WI38 (cell line): ENCODE measurements around the gene MRC2.
A peak's percentile ranks its signal among the peaks of the same experiment; 100 is the strongest.
"Not testable (repeated sequence)": the region's sequence is repeated elsewhere in the genome, so short reads cannot be mapped to it uniquely, and the experiment has no call there.

Source experiments
- H3K4me3 ChIP-seq: 2 replicates; pipeline ENCODE4 v1.5.1; 2011; ENCODE audit warnings: low read depth, mild to moderate bottlenecking, control low read depth, low read length
- TF ChIP-seq, protein P1 (sequence below): IDR thresholded peaks from 2 replicates; pipeline ENCODE4 v1.5.1; 2012; ENCODE audit warnings: low read depth, mild to moderate bottlenecking, control low read depth, low read length

The MRC2 gene

GRCh38 chr17:62692721-62693431, 65.4 kb downstream of the MRC2 start:
- TF ChIP-seq, protein P1, sequence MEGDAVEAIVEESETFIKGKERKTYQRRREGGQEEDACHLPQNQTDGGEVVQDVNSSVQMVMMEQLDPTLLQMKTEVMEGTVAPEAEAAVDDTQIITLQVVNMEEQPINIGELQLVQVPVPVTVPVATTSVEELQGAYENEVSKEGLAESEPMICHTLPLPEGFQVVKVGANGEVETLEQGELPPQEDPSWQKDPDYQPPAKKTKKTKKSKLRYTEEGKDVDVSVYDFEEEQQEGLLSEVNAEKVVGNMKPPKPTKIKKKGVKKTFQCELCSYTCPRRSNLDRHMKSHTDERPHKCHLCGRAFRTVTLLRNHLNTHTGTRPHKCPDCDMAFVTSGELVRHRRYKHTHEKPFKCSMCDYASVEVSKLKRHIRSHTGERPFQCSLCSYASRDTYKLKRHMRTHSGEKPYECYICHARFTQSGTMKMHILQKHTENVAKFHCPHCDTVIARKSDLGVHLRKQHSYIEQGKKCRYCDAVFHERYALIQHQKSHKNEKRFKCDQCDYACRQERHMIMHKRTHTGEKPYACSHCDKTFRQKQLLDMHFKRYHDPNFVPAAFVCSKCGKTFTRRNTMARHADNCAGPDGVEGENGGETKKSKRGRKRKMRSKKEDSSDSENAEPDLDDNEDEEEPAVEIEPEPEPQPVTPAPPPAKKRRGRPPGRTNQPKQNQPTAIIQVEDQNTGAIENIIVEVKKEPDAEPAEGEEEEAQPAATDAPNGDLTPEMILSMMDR = peak; percentile 63
- H3K4me3 ChIP-seq = no peak overlapping the region

DNA sequence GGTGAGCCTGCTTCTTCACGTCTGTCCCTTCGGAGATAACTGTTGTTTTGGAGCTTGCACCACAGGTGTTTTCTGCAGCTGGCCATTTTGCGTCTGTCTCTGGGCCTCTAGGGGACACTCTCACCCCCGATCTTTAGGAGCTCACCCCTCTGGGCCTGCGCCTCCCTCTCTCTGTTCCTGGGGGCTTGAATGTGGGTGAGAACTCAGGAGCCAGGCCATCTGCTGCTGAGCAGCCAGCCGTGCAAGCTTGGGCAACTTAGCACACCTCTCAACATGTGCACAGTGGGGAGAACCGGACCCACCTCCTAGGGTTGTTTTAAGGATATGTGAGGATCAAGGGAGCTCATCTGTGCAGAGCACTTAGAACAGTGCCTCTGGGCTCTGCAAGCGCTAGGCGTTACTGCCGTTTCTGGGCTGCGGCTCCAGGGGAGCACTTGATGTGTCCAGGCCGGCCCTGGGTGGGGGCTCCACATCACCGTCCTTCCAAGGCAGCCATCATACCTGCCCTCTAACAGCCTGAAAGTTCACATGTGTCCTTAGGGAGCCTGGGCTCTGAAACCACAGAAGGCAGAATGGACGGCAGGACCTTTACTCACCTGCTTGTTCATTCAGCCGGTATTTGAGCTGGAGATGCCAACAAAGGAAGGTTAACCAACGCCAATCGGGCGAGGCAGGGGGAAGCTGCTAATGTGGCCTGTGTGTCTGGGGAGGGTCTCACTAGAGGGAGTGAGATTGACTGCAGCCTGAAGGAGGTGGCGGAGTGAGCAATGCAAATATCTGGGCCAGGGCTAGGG, 66.3 kb downstream of the MRC2 start:
- no peak overlapping the region for H3K4me3 ChIP-seq
- TF ChIP-seq, protein P1 = no peak

- H3K4me3 ChIP-seq = not testable (repeated sequence)
These were observed 67.7 kb downstream of the MRC2 start for GRCh38 chr17:62695093-62695738.

DNA sequence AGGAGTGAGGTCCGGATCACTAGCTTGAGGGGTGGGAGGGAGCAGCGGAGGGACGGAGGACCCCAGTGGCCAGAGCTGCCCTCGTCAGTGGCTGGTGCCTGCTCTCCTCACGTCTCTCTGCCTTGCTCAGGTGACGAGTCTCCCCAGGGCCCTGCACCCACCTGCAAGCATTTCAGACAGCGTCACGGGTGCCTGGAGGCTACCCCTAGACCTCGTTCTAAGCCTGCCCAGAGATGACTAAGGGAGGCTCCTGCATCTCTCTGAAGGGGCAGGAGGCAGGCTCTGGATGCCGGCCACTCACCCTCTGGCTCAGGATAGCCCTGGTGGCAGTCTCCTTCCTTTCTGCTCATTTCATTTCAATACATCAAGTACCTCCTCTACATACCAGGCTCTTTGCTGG, 68.8 kb downstream of the MRC2 start:
- H3K4me3 ChIP-seq = no peak overlapping the region
- TF ChIP-seq, protein P1 = no peak

- TF ChIP-seq, protein P1 = no peak
These were observed 69.4 kb downstream of the MRC2 start for GRCh38 chr17:62696726-62697490.

DNA sequence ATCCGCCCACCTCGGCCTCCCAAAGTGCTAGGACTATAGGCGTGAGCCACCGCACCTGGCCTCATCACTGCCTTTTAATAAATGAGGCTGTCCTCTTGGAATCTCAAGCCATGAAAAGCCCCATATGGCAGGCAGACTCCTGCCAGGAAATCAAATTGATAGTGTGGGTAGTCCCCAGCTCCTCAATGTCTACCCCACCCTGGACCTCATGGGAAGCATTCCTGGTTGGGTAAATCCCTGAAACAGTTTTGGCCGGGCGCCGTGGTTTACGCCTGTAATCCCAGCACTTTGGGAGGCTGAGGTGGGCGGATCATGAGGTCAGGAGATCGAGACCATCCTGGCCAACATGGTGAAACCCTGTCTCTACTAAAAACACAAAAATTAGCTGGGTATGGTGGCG, 71.0 kb downstream of the MRC2 start:
- H3K4me3 ChIP-seq = not testable (repeated sequence)

More at GRCh38 chr17:62696726-62697490, 69.4 kb downstream of the MRC2 start:
- H3K4me3 ChIP-seq = no peak overlapping the region

DNA sequence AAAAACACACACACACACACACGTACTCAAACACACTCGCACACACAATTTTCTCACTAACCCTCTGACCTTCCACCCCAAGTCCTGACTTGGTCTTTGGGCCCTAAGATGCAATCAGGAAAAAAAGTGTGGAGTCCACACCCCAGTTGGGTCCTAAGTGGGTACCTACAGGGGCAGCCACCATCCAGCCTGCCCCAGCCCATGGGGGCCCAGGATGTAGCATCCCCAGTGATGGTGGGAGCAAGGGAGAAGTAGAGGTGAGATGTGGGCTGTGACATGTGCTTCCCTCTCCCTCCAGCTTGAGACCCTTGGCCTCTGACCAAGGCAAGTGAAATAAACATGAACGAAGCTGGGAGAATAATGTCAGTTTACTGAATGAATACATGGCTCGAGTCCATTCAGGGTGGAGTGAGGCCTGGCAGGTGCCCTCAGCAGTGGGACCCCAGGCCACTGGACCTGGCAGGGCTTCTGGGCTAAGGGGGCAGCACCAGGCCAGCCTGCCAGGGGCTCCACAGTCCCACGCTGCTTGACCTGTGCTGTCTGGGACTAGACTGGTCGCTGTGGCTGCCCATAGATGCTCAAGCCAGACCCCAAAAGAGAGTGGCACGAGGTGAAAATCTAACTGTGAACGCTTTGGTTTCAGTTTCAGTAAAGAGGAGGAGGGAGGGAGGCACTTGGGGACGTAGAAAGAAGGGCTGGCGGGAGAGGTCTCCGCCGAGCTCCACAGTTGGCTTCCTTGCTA, 73.7 kb downstream of the MRC2 start:
- no peak overlapping the region for H3K4me3 ChIP-seq
- TF ChIP-seq, protein P1 = no peak
